PFSK-1 (cell line): ENCODE results near the gene POR.

Experiments
- POLR2AphosphoS5 ChIP-seq: IDR thresholded peaks from 2 replicates; pipeline ENCODE4 v1.6.1; 2012; ENCODE audit warnings: low read depth, mild to moderate bottlenecking, control low read depth, low read length, moderate library complexity
- SIN3A ChIP-seq: IDR thresholded peaks from 2 replicates; pipeline ENCODE4 v1.6.1; 2012; ENCODE audit warnings: mild to moderate bottlenecking, low read length, moderate library complexity, borderline replicate concordance; ENCODE audit not compliant: insufficient read depth
- TAF1 ChIP-seq: IDR thresholded peaks from 2 replicates; pipeline ENCODE4 v1.6.1; 2012; ENCODE audit warnings: low read length, control low read depth, borderline replicate concordance; ENCODE audit not compliant: insufficient read depth
- TF ChIP-seq, protein P1 (sequence below), 2 experiments: IDR thresholded peaks; 2 replicates each; pipeline versions ENCODE4 v1.6.1 to v1.8.0; 2011 to 2012; ENCODE audit warnings: low read depth in 2 of 2, low read length in 2 of 2, control low read depth in 1 of 2, inconsistent platforms in 1 of 2, mild to moderate bottlenecking in 1 of 2, moderate library complexity in 1 of 2; ENCODE audit not compliant: insufficient read depth in 1 of 2

DNA sequence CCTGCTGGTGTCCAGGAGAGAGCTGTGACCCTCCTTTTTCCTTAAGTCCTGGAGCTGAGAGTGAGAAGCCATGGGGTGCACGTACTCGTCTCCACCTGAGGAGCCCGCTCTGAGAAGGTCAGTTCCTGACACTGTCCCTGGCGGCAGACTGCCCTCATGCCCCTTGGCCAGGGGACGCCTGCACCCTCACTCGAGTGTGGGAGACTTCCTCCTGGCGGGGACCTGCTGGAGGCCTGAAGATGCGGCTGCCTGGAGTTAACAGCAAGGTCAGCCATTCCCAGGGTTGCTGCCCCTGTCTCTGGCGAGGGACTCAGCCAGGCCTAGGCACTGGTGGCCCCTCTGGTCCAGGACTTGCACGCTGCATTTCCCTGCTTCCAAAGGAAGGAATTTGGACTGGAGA, 53.1 kb downstream of the POR start:
- TF ChIP-seq POLR2AphosphoS5 = no peak
- TF ChIP-seq SIN3A = no peak
- TF ChIP-seq TAF1 = no peak
- TF ChIP-seq, protein P1, sequence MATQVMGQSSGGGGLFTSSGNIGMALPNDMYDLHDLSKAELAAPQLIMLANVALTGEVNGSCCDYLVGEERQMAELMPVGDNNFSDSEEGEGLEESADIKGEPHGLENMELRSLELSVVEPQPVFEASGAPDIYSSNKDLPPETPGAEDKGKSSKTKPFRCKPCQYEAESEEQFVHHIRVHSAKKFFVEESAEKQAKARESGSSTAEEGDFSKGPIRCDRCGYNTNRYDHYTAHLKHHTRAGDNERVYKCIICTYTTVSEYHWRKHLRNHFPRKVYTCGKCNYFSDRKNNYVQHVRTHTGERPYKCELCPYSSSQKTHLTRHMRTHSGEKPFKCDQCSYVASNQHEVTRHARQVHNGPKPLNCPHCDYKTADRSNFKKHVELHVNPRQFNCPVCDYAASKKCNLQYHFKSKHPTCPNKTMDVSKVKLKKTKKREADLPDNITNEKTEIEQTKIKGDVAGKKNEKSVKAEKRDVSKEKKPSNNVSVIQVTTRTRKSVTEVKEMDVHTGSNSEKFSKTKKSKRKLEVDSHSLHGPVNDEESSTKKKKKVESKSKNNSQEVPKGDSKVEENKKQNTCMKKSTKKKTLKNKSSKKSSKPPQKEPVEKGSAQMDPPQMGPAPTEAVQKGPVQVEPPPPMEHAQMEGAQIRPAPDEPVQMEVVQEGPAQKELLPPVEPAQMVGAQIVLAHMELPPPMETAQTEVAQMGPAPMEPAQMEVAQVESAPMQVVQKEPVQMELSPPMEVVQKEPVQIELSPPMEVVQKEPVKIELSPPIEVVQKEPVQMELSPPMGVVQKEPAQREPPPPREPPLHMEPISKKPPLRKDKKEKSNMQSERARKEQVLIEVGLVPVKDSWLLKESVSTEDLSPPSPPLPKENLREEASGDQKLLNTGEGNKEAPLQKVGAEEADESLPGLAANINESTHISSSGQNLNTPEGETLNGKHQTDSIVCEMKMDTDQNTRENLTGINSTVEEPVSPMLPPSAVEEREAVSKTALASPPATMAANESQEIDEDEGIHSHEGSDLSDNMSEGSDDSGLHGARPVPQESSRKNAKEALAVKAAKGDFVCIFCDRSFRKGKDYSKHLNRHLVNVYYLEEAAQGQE (IDR thresholded peaks at IDR 0.05; ENCODE audit: insufficient read depth in 1 of 2, low read depth in 2 of 2, low read length in 2 of 2) = no peak
